Measurements from ENCODE around the gene MLKL. TPM values are rescaled to one million over a fixed set of nuclear protein-coding genes. Genes with fewer than 3 reads are reported as not detected.

Gene MLKL
- polyA plus RNA-seq, 3 donors, result 33.6 to 136 (median 37.8) TPM

GRCh38 chr16:74731853-74732477 is 31.3 kb upstream of the MLKL start:
- H2AFZ ChIP-seq (ENCODE audit: insufficient read depth, low read depth, low read length, poor library complexity, severe bottlenecking), result no peak overlapping the region
- no peaks in the 10 kb centered on the region for H3K79me2 ChIP-seq (ENCODE audit: insufficient read depth, low read length)
- H3K36me3 ChIP-seq (replicated peaks in 1 of 2; ENCODE audit: control insufficient read depth in 1 of 2, insufficient read depth in 2 of 2, low read length in 2 of 2), result no peaks in the 10 kb centered on the region
- H3K27ac Mint-ChIP-seq, result no peak overlapping the region
- intact Hi-C loops (cut with micrococcal nuclease), result no loop called here
- H3K27ac ChIP-seq (ENCODE audit: low read depth in 1 of 2, low read length in 2 of 2), result no peak overlapping the region
- H3K27me3 ChIP-seq (ENCODE audit: control insufficient read depth in 2 of 2, insufficient read depth in 2 of 2, low read length in 2 of 2), result no peaks in the 10 kb centered on the region
- no peaks in the 10 kb centered on the region for H3K4me1 Mint-ChIP-seq
- no peak overlapping the region for H3K9ac ChIP-seq (ENCODE audit: insufficient read depth, low read length, poor library complexity, severe bottlenecking)
- H3K36me3 Mint-ChIP-seq, result no peaks in the 10 kb centered on the region
- no peak for DNase-seq
- no peaks in the 10 kb centered on the region for H3K4me1 ChIP-seq (ENCODE audit: control insufficient read depth in 1 of 2, insufficient read depth in 2 of 2, low read length in 2 of 2)
- peaks cover under 1 to 6% of the 10 kb centered on the region in 2 donors for H3K9me3 ChIP-seq (replicated peaks in 1 of 2; ENCODE audit: control insufficient read depth in 1 of 2, insufficient read depth in 1 of 2, low read length in 2 of 2)
- TF ChIP-seq, protein P1, sequence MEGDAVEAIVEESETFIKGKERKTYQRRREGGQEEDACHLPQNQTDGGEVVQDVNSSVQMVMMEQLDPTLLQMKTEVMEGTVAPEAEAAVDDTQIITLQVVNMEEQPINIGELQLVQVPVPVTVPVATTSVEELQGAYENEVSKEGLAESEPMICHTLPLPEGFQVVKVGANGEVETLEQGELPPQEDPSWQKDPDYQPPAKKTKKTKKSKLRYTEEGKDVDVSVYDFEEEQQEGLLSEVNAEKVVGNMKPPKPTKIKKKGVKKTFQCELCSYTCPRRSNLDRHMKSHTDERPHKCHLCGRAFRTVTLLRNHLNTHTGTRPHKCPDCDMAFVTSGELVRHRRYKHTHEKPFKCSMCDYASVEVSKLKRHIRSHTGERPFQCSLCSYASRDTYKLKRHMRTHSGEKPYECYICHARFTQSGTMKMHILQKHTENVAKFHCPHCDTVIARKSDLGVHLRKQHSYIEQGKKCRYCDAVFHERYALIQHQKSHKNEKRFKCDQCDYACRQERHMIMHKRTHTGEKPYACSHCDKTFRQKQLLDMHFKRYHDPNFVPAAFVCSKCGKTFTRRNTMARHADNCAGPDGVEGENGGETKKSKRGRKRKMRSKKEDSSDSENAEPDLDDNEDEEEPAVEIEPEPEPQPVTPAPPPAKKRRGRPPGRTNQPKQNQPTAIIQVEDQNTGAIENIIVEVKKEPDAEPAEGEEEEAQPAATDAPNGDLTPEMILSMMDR (IDR thresholded peaks at IDR 0.05), result no peak
- H3K4me3 ChIP-seq (replicated peaks in 1 of 3; ENCODE audit: low read depth in 2 of 3, low read length in 3 of 3), result no peak overlapping the region
- H3K27me3 Mint-ChIP-seq (ENCODE audit: low read depth in 3 of 3), result peaks cover 2 to 8% (median 3%) of the 10 kb centered on the region in 3 donors
- peaks cover 0 to 5% (median 3%) of the 10 kb centered on the region in 7 donors for H3K9me3 Mint-ChIP-seq
- WGBS (ENCODE audit: insufficient coverage), result 90% methylated on average over 6 of the region's 8 CpGs
- no peak overlapping the region for H3K4me2 ChIP-seq (replicated peaks; ENCODE audit: extremely low read depth, low read length, poor library complexity, severe bottlenecking)
- H4K20me1 ChIP-seq (ENCODE audit: insufficient read depth, low read length), result no peaks in the 10 kb centered on the region
- H3K4me3 Mint-ChIP-seq, result no peak overlapping the region

DNA sequence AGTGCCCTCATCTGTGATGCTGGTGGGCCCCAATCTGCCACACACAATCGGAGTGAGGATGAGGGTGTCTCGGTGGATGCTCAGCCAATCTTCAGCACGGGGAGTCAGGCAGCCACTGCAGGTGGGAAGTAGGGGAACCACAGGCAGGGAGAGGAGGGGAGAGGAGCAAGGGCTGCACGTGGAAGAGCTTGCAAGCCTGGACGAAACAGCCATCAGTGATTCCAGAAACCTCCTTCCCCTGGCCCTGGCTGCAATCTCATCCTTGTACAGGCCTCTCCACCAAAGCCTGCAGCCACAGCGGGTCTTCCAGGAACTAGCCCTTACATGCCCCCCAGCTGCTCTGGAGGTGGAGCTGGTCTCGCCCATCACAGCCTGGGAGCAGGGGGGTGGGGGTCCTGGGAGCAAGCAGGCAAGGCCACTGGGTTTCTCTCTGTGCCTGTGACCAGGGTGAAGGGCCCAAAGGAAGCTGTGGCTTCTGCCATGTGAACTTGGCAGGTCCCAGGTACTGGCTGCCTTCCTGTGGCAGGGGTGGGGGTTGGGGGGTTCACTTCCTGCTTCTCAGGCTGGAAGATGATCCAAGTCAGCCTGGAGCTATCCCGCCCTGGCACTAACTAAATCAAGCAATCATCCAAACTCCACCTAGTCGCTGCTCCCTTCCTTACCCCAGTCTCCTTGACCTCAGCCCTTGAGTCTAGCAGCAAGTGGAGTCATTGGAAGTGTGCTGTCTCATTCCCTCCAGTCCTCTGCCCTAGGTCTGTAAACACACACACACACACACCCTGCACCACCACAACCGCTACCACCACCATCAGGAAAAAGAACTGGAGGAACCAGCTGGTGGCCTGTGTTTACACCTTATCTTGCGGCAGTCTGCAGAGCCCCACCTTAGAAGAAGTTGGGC is 29.4 kb upstream of the MLKL start:
- no peaks in the 10 kb centered on the region for H3K4me1 ChIP-seq (ENCODE audit: control insufficient read depth in 1 of 2, insufficient read depth in 2 of 2, low read length in 2 of 2)
- Mint-ChIP-seq H3K27me3 (ENCODE audit: low read depth in 3 of 3) (peaks cover 2 to 7% (median 5%) of the 10 kb centered on the region in 3 donors), H3K4me3 (no peak overlapping the region), H3K9me3 (peaks cover 4 to 11% (median 9%) of the 10 kb centered on the region in 7 donors), H3K36me3 (no peaks in the 10 kb centered on the region), H3K27ac (no peak overlapping the region), H3K4me1 (no peaks in the 10 kb centered on the region)
- H3K79me2 ChIP-seq (ENCODE audit: insufficient read depth, low read length), result no peaks in the 10 kb centered on the region
- no peaks in the 10 kb centered on the region for H4K20me1 ChIP-seq (ENCODE audit: insufficient read depth, low read length)
- no peak overlapping the region for H3K27ac ChIP-seq (ENCODE audit: low read depth in 1 of 2, low read length in 2 of 2)
- no peaks in the 10 kb centered on the region for H3K36me3 ChIP-seq (replicated peaks in 1 of 2; ENCODE audit: control insufficient read depth in 1 of 2, insufficient read depth in 2 of 2, low read length in 2 of 2)
- intact Hi-C loops (cut with micrococcal nuclease), result no loop called here
- H3K4me3 ChIP-seq (replicated peaks in 1 of 3; ENCODE audit: low read depth in 2 of 3, low read length in 3 of 3), result no peak overlapping the region
- peaks cover 4 to 11% of the 10 kb centered on the region in 2 donors for H3K9me3 ChIP-seq (replicated peaks in 1 of 2; ENCODE audit: control insufficient read depth in 1 of 2, insufficient read depth in 1 of 2, low read length in 2 of 2)
- no peak overlapping the region for H3K9ac ChIP-seq (ENCODE audit: insufficient read depth, low read length, poor library complexity, severe bottlenecking)
- TF ChIP-seq, protein P1 (IDR thresholded peaks at IDR 0.05), result no peak
- H2AFZ ChIP-seq (ENCODE audit: insufficient read depth, low read depth, low read length, poor library complexity, severe bottlenecking), result peak overlapping the region; percentile 35
- no peaks in the 10 kb centered on the region for H3K27me3 ChIP-seq (ENCODE audit: control insufficient read depth in 2 of 2, insufficient read depth in 2 of 2, low read length in 2 of 2)
- DNase-seq, result no peak
- WGBS (ENCODE audit: insufficient coverage), result 13% methylated on average over 8 of the region's 11 CpGs
- H3K4me2 ChIP-seq (replicated peaks; ENCODE audit: extremely low read depth, low read length, poor library complexity, severe bottlenecking), result no peak overlapping the region
